ENCODE results near the gene ORC2. TPM values are rescaled to one million over a fixed set of nuclear protein-coding genes. Genes with fewer than 3 reads are reported as not detected.
"Not testable (repeated sequence)": the region's sequence is repeated elsewhere in the genome, so short reads cannot be mapped to it uniquely, and the experiment has no call there.

ORC2 gene
- total and polyA plus RNA-seq, 2 donors = 16.5 to 19.4 TPM

GRCh38 chr2:200913654-200914053, 49.8 kb downstream of the ORC2 start:
- Histone ChIP-seq H3K27me3 (ENCODE audit: control insufficient read depth in 2 of 2, insufficient read depth in 1 of 2, low read length in 1 of 2) (no peaks in the 10 kb centered on the region), H3K4me3 (ENCODE audit: low read length in 2 of 2) (no peak overlapping the region), H3K36me3 (ENCODE audit: control insufficient read depth in 2 of 2, insufficient read depth in 2 of 2, low read length in 1 of 2) (peaks cover 37 to 74% of the 10 kb centered on the region in 2 donors), H3K9me3 (ENCODE audit: control insufficient read depth in 2 of 2, insufficient read depth in 1 of 2, low read length in 1 of 2) (no peaks in the 10 kb centered on the region), H3K4me1 (ENCODE audit: control insufficient read depth in 2 of 2, insufficient read depth in 2 of 2, low read length in 2 of 2) (no peaks in the 10 kb centered on the region), H3K27ac (ENCODE audit: low read depth in 1 of 2, low read length in 1 of 2) (no peak overlapping the region)
- DNase-seq (ENCODE audit: low read depth in 6 of 9, low spot score in 9 of 9) = no peak

- H3K36me3 ChIP-seq (ENCODE audit: control insufficient read depth in 2 of 2, insufficient read depth in 2 of 2, low read length in 1 of 2) = peaks cover 29 to 75% of the 10 kb centered on the region in 2 donors
- H3K27ac ChIP-seq (ENCODE audit: low read depth in 1 of 2, low read length in 1 of 2) = no peak overlapping the region
- no peak for DNase-seq (ENCODE audit: low read depth in 6 of 9, low spot score in 9 of 9)
- no peaks in the 10 kb centered on the region for H3K27me3 ChIP-seq (ENCODE audit: control insufficient read depth in 2 of 2, insufficient read depth in 1 of 2, low read length in 1 of 2)
- no peaks in the 10 kb centered on the region for H3K4me1 ChIP-seq (ENCODE audit: control insufficient read depth in 2 of 2, insufficient read depth in 2 of 2, low read length in 2 of 2)
- H3K9me3 ChIP-seq (ENCODE audit: control insufficient read depth in 2 of 2, insufficient read depth in 1 of 2, low read length in 1 of 2) = no peaks in the 10 kb centered on the region
- no peak overlapping the region for H3K4me3 ChIP-seq (ENCODE audit: low read length in 2 of 2)
- WGBS = 98% methylated on average over 4 of the region's 4 CpGs
These were observed 53.5 kb downstream of the ORC2 start for GRCh38 chr2:200909958-200910357.

GRCh38 chr2:200905618-200906296, 57.7 kb downstream of the ORC2 start:
- no peaks in the 10 kb centered on the region for H3K9me3 ChIP-seq (ENCODE audit: control insufficient read depth in 2 of 2, insufficient read depth in 1 of 2, low read length in 1 of 2)
- H3K36me3 ChIP-seq (ENCODE audit: control insufficient read depth in 2 of 2, insufficient read depth in 2 of 2, low read length in 1 of 2) = peaks cover 16 to 67% of the 10 kb centered on the region in 2 donors

DNA sequence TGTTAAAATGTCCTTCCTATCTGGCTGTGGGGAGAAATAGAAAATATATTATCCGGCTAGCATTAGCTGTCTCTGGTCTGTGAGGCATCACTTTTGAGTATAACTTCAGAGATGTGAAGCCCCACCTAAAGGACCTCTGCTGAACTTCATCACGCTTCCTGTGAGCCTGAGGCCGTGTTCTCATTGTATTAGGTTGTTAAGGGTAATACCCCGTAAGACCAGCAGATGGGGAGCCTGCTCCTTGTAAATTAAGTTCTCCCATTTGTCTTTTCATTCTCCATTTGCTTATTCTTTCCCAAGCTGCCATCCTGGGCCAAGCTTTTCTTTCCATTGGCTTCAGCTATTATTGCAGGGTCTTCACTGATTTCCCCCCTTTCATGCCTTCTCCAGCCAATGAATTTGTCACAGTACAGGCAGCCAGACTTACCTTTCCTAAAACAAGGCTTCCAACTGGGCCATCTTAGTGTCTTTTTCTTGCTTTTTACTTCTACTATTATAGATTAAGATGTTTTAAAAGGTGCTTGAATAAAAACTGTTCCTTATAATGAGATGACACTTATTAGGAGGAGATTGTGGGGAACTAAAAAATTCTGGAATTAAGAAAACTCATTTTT, 61.9 kb downstream of the ORC2 start:
- no peaks in the 10 kb centered on the region for H3K27me3 ChIP-seq (ENCODE audit: control insufficient read depth in 2 of 2, insufficient read depth in 1 of 2, low read length in 1 of 2)
- peaks cover 17 to 78% of the 10 kb centered on the region in 2 donors for H3K36me3 ChIP-seq (ENCODE audit: control insufficient read depth in 2 of 2, insufficient read depth in 2 of 2, low read length in 1 of 2)
- no peak overlapping the region for H3K4me3 ChIP-seq (ENCODE audit: low read length in 2 of 2)
- H3K9me3 ChIP-seq (ENCODE audit: control insufficient read depth in 2 of 2, insufficient read depth in 1 of 2, low read length in 1 of 2) = no peaks in the 10 kb centered on the region
- 6% methylated on average over 4 of the region's 4 CpGs for WGBS
- H3K27ac ChIP-seq (ENCODE audit: low read depth in 1 of 2, low read length in 1 of 2) = peak overlapping the region in 1 of 2 donors; percentile 48
- no peaks in the 10 kb centered on the region for H3K4me1 ChIP-seq (ENCODE audit: control insufficient read depth in 2 of 2, insufficient read depth in 2 of 2, low read length in 2 of 2)
- peak; percentile 64 to 93 (median 81) for DNase-seq (ENCODE audit: low read depth in 6 of 9, low spot score in 9 of 9)

More at GRCh38 chr2:200905618-200906296, 57.7 kb downstream of the ORC2 start:
- WGBS = 80% methylated on average over 2 of the region's 2 CpGs
- no peaks in the 10 kb centered on the region for H3K27me3 ChIP-seq (ENCODE audit: control insufficient read depth in 2 of 2, insufficient read depth in 1 of 2, low read length in 1 of 2)
- DNase-seq (ENCODE audit: low read depth in 6 of 9, low spot score in 9 of 9) = peak in 7 of 9 donors; percentile 14 to 67 (median 36)
- no peaks in the 10 kb centered on the region for H3K4me1 ChIP-seq (ENCODE audit: control insufficient read depth in 2 of 2, insufficient read depth in 2 of 2, low read length in 2 of 2)
- no peak overlapping the region for H3K27ac ChIP-seq (ENCODE audit: low read depth in 1 of 2, low read length in 1 of 2)
- H3K4me3 ChIP-seq (ENCODE audit: low read length in 2 of 2) = no peak overlapping the region

DNA sequence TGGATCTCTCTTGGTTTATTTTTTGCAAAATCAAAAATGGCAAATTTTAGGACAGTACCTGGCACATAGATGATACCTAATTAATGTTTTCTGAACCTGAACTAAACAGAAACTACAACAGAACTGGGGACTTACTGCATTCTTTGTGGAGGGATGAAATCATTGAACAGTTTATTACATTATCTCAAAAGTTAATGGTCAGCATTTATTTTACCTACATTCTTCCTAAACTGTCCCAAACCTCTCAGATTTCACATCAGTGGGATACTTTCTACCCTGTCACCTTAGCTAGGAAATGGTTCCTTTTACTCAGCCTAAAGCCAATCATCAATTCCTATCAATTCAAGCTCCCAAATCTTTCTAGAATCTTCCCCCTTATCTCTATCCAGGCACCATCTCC, 64.0 kb downstream of the ORC2 start:
- no peaks in the 10 kb centered on the region for H3K27me3 ChIP-seq (ENCODE audit: control insufficient read depth in 2 of 2, insufficient read depth in 1 of 2, low read length in 1 of 2)
- H3K4me3 ChIP-seq (ENCODE audit: low read length in 2 of 2) = no peak overlapping the region
- DNase-seq (ENCODE audit: low read depth in 6 of 9, low spot score in 9 of 9) = no peak
- no peak overlapping the region for H3K27ac ChIP-seq (ENCODE audit: low read depth in 1 of 2, low read length in 1 of 2)
- H3K9me3 ChIP-seq (ENCODE audit: control insufficient read depth in 2 of 2, insufficient read depth in 1 of 2, low read length in 1 of 2) = no peaks in the 10 kb centered on the region
- H3K36me3 ChIP-seq (ENCODE audit: control insufficient read depth in 2 of 2, insufficient read depth in 2 of 2, low read length in 1 of 2) = peaks cover 23 to 80% of the 10 kb centered on the region in 2 donors
- no peaks in the 10 kb centered on the region for H3K4me1 ChIP-seq (ENCODE audit: control insufficient read depth in 2 of 2, insufficient read depth in 2 of 2, low read length in 2 of 2)

- no peaks in the 10 kb centered on the region for H3K9me3 ChIP-seq (ENCODE audit: control insufficient read depth in 2 of 2, insufficient read depth in 1 of 2, low read length in 1 of 2)
- H3K36me3 ChIP-seq (ENCODE audit: control insufficient read depth in 2 of 2, insufficient read depth in 2 of 2, low read length in 1 of 2) = peaks cover 4 to 16% of the 10 kb centered on the region in 2 donors
- H3K4me3 ChIP-seq (ENCODE audit: low read length in 2 of 2) = peak within 1 kb of the TSS; percentile 62 to 83
- WGBS = under 1% methylated on average over 50 of the region's 50 CpGs
- DNase-seq (ENCODE audit: low read depth in 6 of 9, low spot score in 9 of 9) = peak; percentile 93 to 99 (median 97)
- H3K27me3 ChIP-seq (ENCODE audit: control insufficient read depth in 2 of 2, insufficient read depth in 1 of 2, low read length in 1 of 2) = no peaks in the 10 kb centered on the region
- H3K4me1 ChIP-seq (ENCODE audit: control insufficient read depth in 2 of 2, insufficient read depth in 2 of 2, low read length in 2 of 2) = peaks cover 8 to 25% of the 10 kb centered on the region in 2 donors
- peak within 1 kb of the TSS; percentile 96 to 100 for H3K27ac ChIP-seq (ENCODE audit: low read depth in 1 of 2, low read length in 1 of 2)
These were observed 74.5 kb downstream of the ORC2 start, which contains the start of the genes NIF3L1 and PPIL3 for GRCh38 chr2:200888704-200889625. NIF3L1 (plus strand) TSS chr2:200889371; CDS start chr2:200891944, 2,573 bp downstream. PPIL3 (minus strand) TSS chr2:200889077; CDS start chr2:200887615, 1,462 bp downstream.

GRCh38 chr2:200881715-200882249, 81.7 kb downstream of the ORC2 start:
- DNase-seq (ENCODE audit: low read depth in 6 of 9, low spot score in 9 of 9); H3K27ac ChIP-seq (ENCODE audit: low read depth in 1 of 2, low read length in 1 of 2); H3K9me3 ChIP-seq (ENCODE audit: control insufficient read depth in 2 of 2, insufficient read depth in 1 of 2, low read length in 1 of 2); H3K4me1 ChIP-seq (ENCODE audit: control insufficient read depth in 2 of 2, insufficient read depth in 2 of 2, low read length in 2 of 2); H3K4me3 ChIP-seq (ENCODE audit: low read length in 2 of 2); H3K27me3 ChIP-seq (ENCODE audit: control insufficient read depth in 2 of 2, insufficient read depth in 1 of 2, low read length in 1 of 2): not testable (repeated sequence)
- WGBS = 94% methylated on average over 2 of the region's 2 CpGs
- peaks cover 23 to 75% of the 10 kb centered on the region in 2 donors for H3K36me3 ChIP-seq (ENCODE audit: control insufficient read depth in 2 of 2, insufficient read depth in 2 of 2, low read length in 1 of 2)

- WGBS = 97% methylated on average over 2 of the region's 2 CpGs
These were observed 85.1 kb downstream of the ORC2 start for GRCh38 chr2:200878289-200878880.

More at GRCh38 chr2:200878289-200878880, 85.1 kb downstream of the ORC2 start:
- Histone ChIP-seq H3K36me3 (ENCODE audit: control insufficient read depth in 2 of 2, insufficient read depth in 2 of 2, low read length in 1 of 2) (peaks cover 28 to 76% of the 10 kb centered on the region in 2 donors), H3K9me3 (ENCODE audit: control insufficient read depth in 2 of 2, insufficient read depth in 1 of 2, low read length in 1 of 2) (no peaks in the 10 kb centered on the region), H3K27me3 (ENCODE audit: control insufficient read depth in 2 of 2, insufficient read depth in 1 of 2, low read length in 1 of 2) (no peaks in the 10 kb centered on the region), H3K27ac (ENCODE audit: low read depth in 1 of 2, low read length in 1 of 2) (no peak overlapping the region), H3K4me3 (ENCODE audit: low read length in 2 of 2) (no peak overlapping the region), H3K4me1 (ENCODE audit: control insufficient read depth in 2 of 2, insufficient read depth in 2 of 2, low read length in 2 of 2) (no peaks in the 10 kb centered on the region)
- DNase-seq (ENCODE audit: low read depth in 6 of 9, low spot score in 9 of 9) = no peak

Measured in thymus (tissue), 11 donors.